Epithelial cell of proximal tubule (primary cell): ENCODE results near the gene PDS5B. TPM values are rescaled to one million over a fixed set of nuclear protein-coding genes. Genes with fewer than 3 reads are reported as not detected.

ENCODE experiments used
- DNase-seq: peaks from one replicate; pipeline ENCODE4 v3.0.0-alpha.2; 2011; ENCODE audit warnings: low read depth
- H3K4me3 ChIP-seq: 2 replicates; pipeline ENCODE4 v1.5.1; 2011; ENCODE audit warnings: low read depth, mild to moderate bottlenecking, low read length
- CTCF ChIP-seq: conservative IDR thresholded peaks from 2 replicates; pipeline ENCODE4 v1.5.1; 2012; ENCODE audit warnings: low read depth, mild to moderate bottlenecking, low read length
- total RNA-seq: library from RNA; depleted of rRNA; stranded (reverse); fragments of >200 nt; gene quantifications from 2 replicates; pipeline ENCODE4 v1.2.3, GENCODE V29; 2015

PDS5B gene
- total RNA-seq, 1 donor from 2014 or later = 13.9 TPM

- H3K4me3 ChIP-seq = no peak overlapping the region
Observed at GRCh38 chr13:32588736-32589135, 2.5 kb downstream of the PDS5B start.

DNA sequence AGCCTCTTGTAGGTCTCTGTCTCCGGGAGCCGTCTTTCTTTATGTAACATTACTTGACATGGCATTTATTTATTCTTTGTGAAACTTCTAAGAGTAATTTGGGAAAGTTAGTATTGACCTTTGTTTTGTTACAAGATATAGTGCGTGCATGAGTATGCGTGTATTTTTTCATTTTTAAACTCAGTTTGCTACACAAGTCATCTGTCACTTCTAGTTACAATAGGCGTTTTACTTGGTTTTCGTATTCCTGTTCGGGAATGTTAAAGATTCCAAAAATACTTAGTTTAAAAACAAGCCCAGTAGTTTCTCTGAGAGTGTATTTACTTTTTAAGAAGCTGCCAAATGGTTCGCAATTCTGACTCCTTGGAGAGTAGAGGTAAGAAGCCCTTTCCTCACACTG is 3.2 kb downstream of the PDS5B start:
- no peak for TF ChIP-seq CTCF

More at GRCh38 chr13:32588736-32589135, 2.5 kb downstream of the PDS5B start:
- TF ChIP-seq CTCF = no peak
- no peak for DNase-seq

GRCh38 chr13:32590266-32590665 is 4.0 kb downstream of the PDS5B start:
- H3K4me3 ChIP-seq = no peak overlapping the region
- no peak for TF ChIP-seq CTCF
- DNase-seq = no peak

More for the DNA sequence above, 3.2 kb downstream of the PDS5B start:
- no peak for DNase-seq
- no peak overlapping the region for H3K4me3 ChIP-seq

DNA sequence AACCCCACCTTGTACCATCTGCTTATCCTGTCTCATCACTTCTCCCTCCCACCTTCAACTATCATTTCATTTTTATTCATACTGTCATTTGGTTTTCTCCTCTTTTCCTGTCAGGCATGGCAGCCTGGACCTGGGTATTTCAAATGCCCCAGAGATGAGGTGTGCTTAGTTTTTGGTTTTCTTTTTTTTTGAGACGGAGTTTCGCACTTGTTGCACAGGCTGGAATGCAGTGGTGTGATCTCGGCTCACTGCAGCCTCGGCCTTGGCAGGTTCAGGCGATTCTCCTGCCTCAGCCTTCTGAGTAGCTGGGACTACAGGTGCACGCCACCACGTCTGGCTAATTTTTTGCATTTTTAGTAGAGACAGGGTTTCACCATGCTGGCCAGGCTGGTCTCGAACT is 5.8 kb downstream of the PDS5B start:
- no peak for TF ChIP-seq CTCF
- no peak for DNase-seq
- H3K4me3 ChIP-seq = no peak overlapping the region

DNA sequence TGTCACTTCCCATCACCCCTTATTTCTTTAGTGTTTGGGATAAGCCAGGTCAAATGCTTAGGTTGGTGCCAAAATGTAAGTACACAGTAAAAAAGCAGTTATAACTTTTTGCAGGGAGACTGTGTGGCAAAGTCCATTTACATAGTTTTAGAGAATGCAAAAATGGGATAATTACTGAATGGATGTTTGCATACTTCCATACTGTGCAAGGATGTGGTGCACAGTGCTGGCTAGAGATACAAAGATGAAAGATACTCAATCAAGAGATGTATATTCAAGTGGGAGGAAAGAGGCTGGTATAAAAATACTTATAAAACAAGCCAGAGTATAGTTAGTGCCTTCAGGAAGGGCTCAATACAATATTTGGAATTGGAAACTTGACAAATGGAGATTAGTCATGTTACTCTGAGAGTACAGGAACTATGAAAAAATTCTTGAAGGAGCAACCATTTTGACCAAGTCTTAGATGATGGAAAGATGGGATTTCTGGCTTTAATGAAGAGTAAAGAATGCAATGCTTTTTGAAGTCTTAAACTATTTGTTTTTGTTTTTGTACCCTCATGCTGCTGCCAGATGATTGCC is 8.0 kb downstream of the PDS5B start:
- no peak overlapping the region for H3K4me3 ChIP-seq
- no peak for TF ChIP-seq CTCF
- no peak for DNase-seq

- no peak for DNase-seq
- TF ChIP-seq CTCF = no peak
Observed at GRCh38 chr13:32595306-32595705, 9.1 kb downstream of the PDS5B start.

GRCh38 chr13:32600890-32601289 is 14.6 kb downstream of the PDS5B start:
- no peak for DNase-seq
- no peak for TF ChIP-seq CTCF
- no peak overlapping the region for H3K4me3 ChIP-seq

More at GRCh38 chr13:32595306-32595705, 9.1 kb downstream of the PDS5B start:
- no peak overlapping the region for H3K4me3 ChIP-seq
